NCI-H1930 (cell line): ENCODE results near the gene TMEM9.

ENCODE experiments used
- DNase-seq, 2 experiments: peaks; one replicate each; lab custom pipeline; 2025; lab: John Stamatoyannopoulos, UW

The TMEM9 gene

DNA sequence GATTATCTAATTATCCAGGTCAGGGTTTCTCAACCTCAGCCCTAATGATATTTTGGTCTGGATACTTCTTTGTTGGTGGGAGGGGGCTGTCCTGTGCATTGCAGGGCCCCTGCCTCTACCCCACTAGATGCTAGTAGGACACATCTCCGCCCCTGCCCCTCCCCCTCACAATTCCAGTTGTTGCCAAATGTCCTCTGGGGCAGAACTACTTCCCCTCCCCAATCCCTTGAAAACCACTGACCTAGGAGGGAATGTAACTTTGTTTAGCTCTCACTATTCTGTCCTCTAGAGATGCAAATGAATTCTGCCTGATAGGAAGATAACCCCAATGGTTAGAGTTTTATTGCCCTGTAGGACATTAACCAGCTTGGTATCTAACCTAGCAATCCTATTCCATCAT is 50.1 kb downstream of the TMEM9 start:
- no peak for DNase-seq

DNA sequence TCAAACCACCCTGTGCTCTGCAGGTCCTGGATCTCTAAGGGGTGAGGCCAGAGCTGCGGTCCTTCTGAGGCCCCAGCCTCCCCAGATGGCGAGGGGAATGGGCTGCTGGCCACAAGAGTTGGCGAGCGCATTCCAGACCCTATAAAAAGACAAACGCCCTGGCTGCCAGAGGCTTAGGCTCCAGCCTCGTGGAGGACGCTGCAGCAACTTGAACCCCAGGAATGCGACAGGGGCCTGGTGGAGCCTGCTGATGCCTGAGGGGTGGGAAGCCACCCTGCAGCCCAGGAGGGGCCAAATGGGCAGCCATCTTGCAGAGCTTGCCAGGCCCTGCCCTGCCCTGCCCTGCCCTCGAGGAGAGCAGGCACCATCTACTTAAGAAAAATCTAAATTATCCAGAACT is 50.6 kb downstream of the TMEM9 start:
- no peak for DNase-seq

DNA sequence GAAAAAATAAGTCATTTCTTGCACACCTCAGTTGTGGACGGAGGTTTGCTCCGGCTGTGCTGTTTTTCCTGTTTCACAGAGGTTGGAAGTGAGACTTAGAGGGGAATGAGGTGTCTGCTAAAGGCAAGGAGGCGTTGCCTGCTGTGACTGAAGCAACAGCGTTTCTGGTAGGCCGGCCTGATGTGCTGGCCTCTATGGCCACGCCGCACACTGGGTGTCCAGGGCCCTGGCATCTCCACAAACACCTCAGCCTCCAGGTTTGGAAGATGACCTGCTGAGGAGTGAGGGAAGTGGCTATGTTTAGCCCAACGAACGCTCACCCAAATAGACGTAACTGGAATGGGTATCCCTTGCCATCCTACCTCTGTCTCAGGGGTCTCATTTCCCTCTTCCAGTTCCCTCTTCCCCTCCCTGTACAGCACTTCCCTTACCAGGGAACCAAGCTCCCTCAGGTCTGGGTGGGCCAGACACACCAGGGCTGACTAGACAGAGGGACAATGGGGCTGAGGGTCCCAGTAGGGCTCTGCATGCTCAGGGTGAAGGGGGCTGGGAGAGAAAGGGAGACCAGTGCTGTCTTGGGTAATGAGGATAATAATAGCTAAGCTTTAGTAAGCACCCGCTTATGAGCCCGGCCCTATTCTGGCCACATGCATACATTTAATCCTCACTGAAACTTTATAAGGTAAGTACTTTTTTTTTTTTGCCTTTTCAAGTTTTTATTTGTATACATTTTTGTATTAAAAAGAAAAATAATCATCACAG is 53.9 kb downstream of the TMEM9 start:
- no peak for DNase-seq

DNA sequence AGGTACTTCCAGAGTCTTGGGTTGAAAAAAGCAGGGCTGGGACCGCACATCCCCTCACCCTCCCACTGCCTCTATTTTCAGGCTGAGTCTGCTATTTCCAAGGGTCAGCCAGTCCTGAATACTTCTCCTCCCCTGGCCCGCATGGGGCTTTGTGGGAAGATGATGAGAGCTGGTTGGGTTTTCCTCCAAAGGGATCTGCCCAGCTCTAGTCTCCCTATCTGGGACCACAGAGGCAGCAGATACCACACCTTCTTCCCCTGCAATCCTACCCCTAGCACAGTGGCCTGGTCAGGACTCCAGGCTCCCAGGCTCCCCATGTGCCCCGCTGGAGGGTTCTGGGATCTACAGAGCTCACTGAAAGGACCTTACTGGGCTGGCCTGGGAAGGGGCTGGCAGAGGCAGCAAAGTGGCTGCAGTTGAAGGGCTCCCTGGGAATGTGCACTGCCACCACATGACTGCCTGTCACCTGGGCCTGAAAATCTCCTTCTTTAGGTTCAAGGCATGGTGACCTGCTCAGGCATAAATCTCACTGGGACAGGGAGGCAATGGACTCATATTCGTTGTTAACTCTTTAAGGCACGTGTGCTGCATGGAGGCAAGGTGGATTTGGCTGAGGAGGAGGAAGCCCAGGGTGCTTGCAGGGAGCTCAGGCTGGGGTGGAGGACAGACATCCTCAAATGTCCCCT is 55.1 kb downstream of the TMEM9 start:
- no peak for DNase-seq

DNA sequence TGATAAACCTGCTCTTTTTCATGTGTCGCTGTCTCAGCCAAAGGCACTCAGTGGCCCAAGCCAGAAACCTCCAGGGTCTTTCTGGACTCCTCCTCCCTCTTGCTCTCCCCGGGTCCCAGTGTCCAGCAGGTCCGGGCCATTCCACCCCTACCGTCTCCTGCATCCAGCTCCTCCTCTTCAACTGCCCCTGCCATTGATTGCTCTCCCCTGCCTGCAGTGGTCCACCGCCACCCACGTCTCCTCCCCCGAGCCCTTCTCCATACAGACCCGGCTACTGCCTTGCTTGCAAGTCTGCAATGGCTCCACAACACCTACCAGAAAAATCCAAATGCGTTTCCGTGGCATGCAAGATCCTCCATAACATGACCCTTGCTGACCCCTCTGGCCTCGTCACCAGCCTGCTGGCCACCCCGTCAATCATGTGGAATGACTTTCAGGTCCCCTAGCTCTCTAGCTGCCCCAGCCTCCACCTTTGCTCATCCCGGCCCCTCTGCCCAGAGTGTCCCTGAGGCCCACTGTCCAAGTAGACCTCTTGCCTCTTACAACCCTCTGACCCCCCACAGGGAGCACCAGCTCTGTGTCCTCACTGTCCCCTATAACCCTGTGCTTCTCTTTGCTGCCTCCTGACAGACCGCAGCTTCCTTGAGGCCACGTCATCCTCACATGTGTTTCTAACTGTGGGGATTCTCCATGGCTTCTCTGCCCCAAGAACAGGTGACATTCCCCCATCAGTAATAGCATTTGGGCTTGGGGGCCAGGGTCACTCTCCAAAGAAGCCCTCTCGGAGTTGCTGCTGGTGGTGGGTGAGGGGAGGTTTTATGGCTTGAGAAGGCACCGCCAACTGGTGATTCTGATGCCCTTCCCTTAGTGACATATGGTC is 57.1 kb downstream of the TMEM9 start:
- no peak for DNase-seq

DNA sequence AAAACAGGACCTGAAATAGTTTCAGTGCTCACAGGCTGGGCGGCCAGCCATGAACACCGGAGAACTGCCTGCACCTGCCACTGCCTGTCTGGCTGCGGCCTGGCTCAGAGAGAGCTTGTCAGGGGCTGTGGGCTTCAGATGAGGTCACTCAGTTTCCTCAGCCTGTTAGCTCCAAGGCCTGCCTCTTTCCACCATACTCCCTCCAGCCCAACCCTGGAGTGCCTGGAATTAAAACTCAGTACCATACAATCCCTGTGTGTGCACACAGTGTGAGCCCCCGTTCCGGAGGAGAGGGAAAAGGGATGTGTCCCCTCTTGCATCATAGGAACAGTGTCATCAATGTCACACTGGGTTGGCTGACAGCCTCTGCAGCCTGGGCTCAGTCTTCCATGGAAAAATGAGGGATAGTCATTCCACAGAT is 58.2 kb downstream of the TMEM9 start:
- no peak for DNase-seq

DNA sequence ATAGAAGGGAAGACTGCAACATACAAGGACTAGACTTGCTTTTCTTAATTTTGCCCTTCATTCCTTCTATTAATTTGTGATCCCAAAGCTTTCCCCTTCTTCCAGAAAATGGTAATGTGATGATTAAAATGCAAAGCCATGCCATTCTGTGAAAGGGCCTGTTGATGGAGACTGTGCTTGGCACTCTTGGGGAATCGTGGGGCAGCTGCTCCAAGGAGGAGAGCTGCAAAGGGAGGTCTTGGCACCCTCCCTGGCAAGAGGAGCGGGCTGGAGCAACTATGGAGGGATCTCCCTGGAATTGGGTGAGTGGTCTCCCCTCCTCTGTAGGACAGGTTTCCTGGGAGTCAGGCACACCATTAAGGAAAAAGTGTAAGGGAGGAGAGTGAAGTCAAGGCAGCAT is 58.7 kb downstream of the TMEM9 start:
- DNase-seq = no peak

DNA sequence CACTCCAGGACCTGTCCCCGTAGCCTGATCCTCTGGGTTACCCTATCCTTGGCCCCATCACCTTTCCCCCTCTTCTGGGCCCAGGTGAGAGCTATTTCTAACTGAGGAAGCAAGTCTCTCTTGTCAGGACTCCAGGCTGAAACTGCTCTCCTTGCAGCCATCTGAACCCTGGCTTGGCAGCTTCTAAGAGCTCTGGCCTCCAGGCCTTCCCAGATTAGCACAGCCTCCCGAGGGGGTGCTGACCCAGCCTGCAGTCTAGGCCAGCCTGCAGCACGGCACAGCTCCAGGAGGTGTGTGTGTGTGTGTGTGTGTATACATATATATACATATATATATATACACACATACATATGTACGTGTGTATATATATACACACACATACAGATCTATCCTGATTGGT is 59.4 kb downstream of the TMEM9 start:
- no peak for DNase-seq

DNA sequence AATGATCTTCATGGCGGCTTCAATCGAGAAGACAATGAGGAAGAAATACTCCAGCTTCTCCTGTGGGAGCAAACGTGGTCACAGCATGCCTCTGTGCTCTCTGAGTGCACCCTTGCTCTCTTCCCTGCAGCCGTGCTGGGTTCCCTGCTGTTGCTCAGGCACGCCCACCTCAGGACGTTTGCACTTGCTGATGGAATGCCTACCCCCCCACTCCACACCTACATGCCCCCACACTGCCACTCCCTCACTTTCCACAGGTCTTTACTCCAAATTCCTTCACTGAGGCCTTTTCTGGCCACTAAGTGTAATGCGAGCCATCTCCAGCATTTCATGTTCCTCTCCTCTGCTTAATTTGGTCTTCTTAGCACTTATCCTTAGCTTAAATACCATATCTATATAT is 60.3 kb downstream of the TMEM9 start:
- no peak for DNase-seq

DNA sequence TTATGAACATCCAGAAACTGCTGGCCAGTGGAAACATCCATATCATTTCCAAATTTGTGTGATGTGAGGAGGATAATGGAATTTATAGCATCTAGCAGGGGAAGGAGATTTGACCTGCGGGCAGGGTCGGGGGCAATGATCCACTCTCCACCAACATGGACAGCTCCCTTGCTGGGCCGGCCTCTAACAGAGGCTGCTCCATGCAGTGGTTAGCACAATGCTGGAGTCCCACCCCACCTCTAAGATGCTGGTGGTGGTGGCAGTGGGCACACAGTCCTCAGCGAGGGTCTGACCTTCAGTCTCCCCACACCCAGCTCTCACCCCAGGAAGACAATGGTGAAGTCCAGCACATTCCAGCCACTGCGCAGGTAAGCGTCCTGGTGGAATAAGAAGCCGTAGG is 60.7 kb downstream of the TMEM9 start:
- no peak for DNase-seq

DNA sequence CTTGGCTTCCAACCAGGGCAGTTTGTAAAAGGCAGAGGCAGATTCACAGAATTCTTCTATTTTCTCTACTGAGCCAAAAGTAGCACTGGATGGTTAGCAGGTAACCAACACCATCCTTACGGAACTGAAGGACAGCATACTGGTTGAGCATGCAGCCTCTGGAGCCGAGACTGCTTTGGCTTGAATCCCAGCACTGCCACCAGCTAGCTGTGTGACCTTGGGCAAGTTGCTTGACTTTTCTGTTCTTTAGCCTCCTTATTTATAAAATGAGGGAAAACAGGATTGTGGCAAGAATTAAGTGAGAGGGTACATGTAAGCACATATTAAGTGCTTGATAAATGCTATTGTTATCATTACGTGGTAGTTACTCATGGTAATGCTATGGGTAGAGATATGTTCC is 61.5 kb downstream of the TMEM9 start:
- no peak for DNase-seq

DNA sequence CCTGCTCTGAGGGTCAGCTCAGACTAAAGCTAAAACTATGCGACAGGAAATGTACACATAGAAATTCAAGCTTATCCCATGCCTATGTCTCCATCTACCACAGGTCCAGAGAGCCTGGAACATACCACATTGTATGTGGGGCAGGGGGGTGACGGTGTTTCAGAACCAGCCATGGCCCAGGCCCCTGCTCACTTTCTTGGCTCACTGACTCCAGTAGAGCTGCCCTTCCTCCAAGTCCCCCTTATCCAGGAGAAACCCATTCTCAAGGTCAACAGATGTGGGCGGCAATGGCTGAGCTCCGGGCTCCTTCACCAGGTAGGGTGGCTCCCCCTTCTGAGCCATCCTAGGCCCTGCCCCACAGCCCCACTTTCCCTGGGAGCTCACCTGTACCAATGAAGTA is 63.0 kb downstream of the TMEM9 start:
- DNase-seq = no peak

DNA sequence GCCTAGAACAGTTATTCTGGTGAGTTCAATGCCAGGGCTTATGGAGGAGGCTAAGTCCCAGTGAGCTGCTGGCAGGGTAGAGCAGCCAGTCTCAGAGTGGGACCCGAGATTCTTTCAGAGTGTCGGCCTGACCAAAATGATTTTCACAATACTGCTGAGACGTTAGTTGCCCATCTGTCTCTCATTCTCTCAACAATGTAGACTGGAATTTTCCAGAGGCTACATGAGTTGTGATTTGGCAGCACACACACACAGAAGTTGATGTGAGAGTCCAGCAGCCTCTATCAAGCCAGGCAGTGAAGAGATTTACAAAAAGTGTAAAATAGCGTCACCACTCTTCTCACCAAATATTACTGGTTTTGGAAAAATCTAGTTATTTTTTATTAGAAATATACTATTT is 63.7 kb downstream of the TMEM9 start:
- no peak for DNase-seq

DNA sequence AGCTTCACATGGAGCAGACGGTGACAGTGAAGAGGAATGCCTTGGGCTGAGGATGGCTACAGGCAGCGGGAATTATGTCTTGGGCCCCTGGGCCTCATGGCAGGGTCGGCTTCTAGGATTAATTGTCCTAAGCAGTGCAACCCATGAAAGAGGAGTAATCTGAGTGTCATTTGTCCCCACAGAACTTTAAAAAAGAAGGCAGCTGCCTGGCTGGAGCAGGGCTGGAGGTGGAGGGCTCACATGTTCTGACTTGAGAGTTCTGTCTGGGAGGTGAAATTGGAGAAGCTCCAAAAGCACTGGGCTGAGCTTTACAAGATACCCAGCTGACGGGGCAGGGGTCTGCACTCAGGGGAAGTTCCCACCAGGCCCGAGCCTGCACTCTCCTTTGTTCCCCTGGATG is 64.7 kb downstream of the TMEM9 start:
- no peak for DNase-seq

DNA sequence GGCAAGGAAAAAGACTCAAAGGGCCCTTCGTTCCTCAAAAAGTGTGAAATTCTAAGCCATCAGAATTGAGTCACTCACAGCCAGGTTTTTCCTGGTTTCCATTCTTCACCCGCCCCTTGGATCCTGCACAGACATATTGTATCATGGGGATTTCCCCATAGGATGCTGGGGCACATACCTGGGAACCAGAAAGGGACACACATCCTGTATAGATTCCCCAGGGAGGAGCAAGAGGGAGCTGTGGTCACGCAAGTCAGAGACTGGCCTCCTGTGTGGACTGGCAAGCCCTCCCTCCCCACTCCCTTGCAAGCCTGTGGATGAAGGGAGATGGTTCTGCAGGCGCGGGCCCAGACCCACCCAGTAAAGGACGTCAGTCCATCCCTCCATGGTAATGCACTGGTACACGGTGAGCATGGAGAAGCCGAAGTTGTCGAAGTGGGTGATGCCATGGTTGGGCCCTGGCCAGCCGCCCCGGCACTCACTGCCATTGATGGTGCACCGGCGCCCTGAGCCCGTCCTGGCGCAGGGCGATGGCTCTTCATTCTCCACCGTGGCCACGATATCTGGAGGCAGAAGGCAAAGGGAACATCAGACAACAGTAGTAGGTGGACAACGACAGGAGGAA is 65.3 kb downstream of the TMEM9 start:
- no peak for DNase-seq

DNA sequence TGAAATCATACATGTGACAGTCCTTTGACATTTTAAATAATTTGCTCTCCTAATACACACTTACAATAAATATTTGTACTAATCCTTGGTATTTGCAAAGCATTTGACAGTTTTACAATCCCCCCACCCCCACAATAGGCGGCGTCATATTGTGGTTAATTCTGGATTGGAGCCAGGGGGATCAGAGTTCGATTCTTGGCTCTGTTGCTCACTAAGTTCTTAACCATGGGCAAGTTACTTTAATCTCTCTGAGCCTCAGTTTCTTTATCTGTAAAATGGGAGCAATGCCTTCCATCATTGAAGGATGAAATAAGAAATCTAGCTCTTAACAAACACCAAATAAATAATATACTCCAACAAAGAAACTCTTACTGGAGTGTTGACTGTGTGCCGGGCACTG is 65.9 kb downstream of the TMEM9 start:
- DNase-seq = no peak

DNA sequence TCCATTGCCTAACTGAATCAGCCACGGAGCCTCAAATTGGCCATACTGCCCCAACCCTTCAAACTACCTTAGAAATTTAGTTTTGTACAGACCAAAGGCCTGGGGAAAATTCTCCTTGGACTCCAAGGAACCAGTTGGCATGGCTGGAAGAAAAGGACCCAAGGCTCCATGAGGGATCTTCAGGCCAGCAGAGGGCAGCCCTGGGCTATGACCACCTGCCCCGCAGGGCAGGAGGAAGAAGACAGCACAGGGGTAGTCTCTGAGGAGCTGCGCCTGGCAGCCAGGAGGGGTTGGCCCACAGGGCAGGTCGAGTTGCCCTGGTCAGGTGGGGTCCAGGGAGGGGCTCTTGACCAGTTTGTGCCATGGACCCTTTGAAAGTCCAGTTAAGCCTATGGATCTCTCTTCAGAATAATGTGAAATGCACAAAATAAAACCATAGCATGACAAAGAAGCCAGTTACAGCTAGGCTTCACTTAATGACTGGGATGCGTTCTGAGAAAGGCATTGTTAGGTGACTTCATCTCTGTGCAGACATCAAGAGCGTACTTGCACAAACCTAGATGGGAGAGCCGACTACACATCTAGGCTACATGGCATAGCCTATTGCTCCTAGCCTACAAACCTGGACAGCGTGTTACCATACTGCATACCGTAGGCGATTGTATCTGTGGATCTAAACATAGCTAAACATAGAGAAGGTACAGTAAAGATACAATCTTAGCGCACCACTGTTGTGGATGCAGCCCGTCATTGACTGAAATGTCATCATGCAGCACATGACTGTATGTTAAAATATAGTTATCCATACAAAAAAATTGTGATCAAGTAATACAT is 68.2 kb downstream of the TMEM9 start:
- peak in 1 of 2 experiments; percentile 43 for DNase-seq
